Measurements from ENCODE around the gene CFAP47.
"Not testable (repeated sequence)": the region's sequence is repeated elsewhere in the genome, so short reads cannot be mapped to it uniquely, and the experiment has no call there.

CFAP47 gene

DNA sequence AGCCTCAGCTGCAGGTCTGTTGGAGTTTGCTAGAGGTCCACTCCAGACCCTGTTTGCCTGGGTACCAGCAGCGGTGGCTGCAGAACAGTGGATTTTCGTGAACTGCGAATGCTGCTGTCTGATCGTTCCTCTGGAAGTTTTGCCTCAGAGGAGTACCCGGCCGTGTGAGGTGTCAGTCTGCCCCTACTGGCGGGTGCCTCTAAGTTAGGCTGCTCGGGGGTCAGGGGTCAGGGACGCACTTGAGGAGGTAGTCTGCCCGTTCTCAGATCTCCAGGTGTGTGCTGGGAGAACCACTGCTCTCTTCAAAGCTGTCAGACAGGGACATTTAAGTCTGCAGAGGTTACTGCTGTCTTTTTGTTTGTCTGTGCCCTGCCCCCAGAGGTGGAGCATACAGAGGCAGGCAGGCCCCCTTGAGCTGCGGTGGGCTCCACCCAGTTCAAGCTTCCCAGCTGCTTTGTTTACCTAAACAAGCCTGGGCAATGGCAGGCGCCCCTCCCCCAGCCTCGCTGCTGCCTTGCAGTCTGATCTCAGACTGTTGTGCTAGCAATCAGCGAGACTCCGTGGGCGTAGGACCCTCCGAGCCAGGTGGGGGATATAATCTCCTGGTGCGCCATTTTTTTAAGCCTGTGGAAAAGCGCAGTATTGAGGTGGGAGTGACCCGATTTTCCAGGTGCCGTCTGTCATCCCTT lies 315.4 kb downstream of the CFAP47 start:
- DNase-seq (ENCODE audit: insufficient read length, low spot score); FAIRE-seq: not testable (repeated sequence)

DNA sequence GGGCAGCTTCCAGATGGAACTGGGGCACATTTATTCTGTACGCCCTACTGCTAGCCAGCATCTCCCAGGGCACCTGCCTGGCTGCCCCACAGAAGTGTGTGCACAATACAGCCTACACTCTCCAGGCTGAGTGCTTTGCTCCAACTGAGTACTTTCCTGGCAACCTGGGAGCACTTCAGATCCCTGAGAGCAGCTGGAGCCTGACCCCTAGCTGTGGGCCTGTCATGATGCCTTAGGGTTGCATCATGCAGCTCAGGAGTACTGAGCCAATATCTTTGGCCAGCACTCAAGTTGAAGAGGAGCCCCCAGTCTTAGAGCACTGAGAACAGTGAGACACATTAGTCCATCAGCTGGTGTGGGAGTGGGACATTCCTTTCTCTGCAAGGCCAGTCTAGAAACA lies 321.9 kb downstream of the CFAP47 start:
- DNase-seq (ENCODE audit: insufficient read length, low spot score) (no peak), FAIRE-seq (no peak)

GRCh38 chrX:36266155-36266554 lies 346.6 kb downstream of the CFAP47 start:
- no peak for DNase-seq (ENCODE audit: insufficient read length, low spot score)
- FAIRE-seq = no peak

DNA sequence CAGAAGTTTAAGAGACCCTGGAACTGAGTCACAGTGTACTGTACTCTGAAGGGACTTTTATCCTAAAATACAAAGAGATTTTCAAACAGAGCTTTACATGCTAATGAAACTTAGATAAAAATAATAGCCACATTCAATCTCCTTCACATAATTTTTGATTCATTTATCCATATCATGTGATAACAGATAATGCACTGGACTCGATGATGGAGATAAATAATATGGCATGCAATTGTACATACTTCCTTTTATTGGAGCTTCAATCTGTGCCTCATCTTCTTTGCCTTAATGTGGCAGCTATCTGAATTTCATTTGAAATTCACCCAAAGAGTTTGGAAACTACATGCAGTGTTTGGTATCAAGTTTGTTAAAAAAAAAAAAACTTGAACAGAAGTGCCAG lies 390.6 kb downstream of the CFAP47 start:
- DNase-seq (ENCODE audit: insufficient read length, low spot score) (no peak), FAIRE-seq (no peak)

DNA sequence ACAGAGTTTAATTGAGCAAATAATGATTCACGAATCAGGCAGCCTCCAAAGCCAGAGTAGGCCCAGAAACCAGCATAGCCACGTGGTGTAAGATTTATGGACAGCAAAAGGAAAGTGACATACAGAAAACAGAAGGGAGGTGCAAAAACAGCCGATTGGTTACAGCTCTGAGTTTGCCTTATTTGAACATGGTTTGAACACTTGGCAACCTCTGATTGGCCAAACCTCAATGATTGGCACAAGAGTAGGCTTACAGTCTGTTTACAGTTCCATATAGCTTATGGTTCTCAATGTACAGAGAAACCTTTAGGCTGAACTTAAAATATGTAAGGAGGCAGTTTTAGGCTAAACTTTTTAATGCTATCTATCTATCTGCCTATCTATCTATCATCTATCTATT lies 394.8 kb downstream of the CFAP47 start:
- no peak for FAIRE-seq
- DNase-seq (ENCODE audit: insufficient read length, low spot score) = no peak

DNA sequence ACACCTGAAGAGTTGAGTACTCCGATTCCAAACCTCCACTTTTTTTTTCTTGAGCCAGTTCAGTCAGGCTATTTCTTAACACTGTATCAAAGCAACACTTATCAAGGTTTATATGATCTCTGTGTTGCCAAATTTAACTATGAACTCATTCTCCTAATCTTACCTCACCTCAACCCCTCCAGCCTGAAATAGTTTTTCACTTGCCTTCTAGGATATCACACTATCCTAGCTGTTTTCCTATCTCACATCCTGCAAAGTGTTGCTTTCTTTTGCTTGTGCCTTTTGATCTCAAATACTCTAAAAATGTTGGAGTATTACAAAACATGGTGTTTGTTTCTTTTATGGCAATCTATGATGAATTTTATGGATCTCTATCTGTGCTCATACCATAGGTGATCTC lies 415.0 kb downstream of the CFAP47 start:
- DNase-seq (ENCODE audit: insufficient read length, low spot score) (no peak), FAIRE-seq (no peak)

- no peak for FAIRE-seq
- DNase-seq (ENCODE audit: insufficient read length, low spot score) = no peak
Observed at GRCh38 chrX:36336751-36337150, 417.2 kb downstream of the CFAP47 start.

GRCh38 chrX:36344301-36344700 lies 424.8 kb downstream of the CFAP47 start:
- DNase-seq (ENCODE audit: insufficient read length, low spot score) (no peak), FAIRE-seq (no peak)

- no peak for DNase-seq (ENCODE audit: insufficient read length, low spot score)
- FAIRE-seq = no peak
Observed at GRCh38 chrX:36348509-36348908, 429.0 kb downstream of the CFAP47 start.

- no peak for DNase-seq (ENCODE audit: insufficient read length, low spot score)
- FAIRE-seq = no peak
Observed at GRCh38 chrX:36357855-36358254, 438.3 kb downstream of the CFAP47 start.

GRCh38 chrX:36364262-36364661 lies 444.7 kb downstream of the CFAP47 start:
- FAIRE-seq (no peak), DNase-seq (ENCODE audit: insufficient read length, low spot score) (no peak)

- DNase-seq (ENCODE audit: insufficient read length, low spot score) (no peak), FAIRE-seq (no peak)
Observed at GRCh38 chrX:36383495-36383894, 464.0 kb downstream of the CFAP47 start.

DNA sequence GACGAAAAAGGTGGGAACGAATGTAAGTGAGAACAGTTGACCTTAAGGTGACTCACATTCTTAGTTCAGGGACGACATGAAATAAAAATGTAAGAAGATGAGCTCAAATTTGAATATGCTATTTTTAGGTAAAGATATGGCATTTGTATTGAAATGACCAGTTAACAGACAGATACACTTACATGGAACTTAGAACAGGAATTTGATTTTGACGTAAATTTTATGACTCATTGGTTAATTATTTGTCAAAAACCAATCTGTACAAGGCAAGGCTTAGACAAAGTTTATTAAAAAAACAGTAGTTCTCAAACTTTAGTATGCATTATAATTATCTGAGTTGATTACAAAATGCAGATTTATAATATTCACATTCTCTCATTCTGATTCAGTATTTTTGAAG lies 469.4 kb downstream of the CFAP47 start:
- FAIRE-seq (no peak), DNase-seq (ENCODE audit: insufficient read length, low spot score) (no peak)

DNA sequence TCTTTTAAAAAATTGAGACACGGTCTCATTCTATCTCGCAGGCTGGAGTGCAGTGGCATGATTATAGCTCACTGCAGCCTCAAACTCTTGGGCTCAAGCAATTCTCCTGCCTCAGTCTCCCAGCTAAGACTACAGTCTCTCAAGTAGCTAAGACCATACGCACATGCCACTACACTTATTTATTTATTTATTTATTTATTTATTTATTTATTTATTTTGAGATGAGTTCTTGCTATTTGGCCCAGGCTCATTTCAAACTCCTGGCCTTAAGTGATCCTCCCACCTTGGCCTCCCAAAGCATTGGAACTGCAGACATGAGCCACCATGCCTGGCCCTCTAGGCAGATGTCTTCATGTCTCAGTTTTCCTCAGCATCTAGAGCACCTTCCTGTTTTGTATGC lies 482.2 kb downstream of the CFAP47 start:
- no peak for FAIRE-seq

GRCh38 chrX:36407836-36408235 lies 488.3 kb downstream of the CFAP47 start:
- DNase-seq (ENCODE audit: insufficient read length, low spot score) = no peak
- no peak for FAIRE-seq

More for the DNA sequence above, 482.2 kb downstream of the CFAP47 start:
- no peak for DNase-seq (ENCODE audit: insufficient read length, low spot score)

DNA sequence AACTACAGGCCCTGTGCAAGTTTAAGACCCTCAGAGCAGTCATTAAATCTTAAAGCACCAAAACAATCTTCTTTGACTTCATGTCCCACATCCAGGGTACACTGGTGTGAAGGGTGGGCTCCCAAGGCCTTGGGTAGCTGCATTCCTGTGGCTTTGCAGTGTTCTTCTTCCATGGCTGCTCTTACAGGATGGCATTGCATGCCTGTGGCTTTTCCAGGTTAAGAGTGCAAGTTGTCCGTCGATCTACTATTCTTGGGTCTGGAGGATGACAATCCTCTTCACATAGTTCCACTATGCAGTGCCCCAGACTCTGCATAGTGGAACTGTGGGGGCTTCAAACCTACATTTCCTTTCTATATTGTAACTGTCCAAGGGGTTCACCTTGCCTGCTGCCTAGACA lies 494.5 kb downstream of the CFAP47 start:
- no peak for FAIRE-seq

GRCh38 chrX:36422368-36422767 lies 502.8 kb downstream of the CFAP47 start:
- FAIRE-seq (no peak), DNase-seq (ENCODE audit: insufficient read length, low spot score) (no peak)

More for the DNA sequence above, 494.5 kb downstream of the CFAP47 start:
- DNase-seq (ENCODE audit: insufficient read length, low spot score) = no peak

DNA sequence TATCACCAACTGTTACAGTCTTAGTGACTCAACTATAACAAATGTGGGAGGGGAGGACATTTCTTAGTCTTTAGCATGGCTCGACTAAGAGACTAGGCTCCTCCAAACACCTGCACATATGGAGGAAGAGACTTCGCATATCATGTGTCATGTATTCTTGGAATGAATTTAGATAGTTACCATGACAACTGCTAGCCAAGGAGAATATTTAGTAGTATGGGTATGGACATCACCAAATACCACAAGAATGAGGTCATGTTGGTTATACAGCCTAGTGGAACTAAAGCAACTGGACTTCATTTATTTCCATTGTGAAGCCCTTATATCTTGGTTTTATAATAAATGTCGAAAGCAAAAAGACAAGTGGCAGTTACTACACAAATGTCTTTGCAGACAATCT lies 512.3 kb downstream of the CFAP47 start:
- DNase-seq (ENCODE audit: insufficient read length, low spot score) = no peak
- FAIRE-seq = no peak

GRCh38 chrX:36434522-36434921 lies 515.0 kb downstream of the CFAP47 start:
- no peak for FAIRE-seq
- no peak for DNase-seq (ENCODE audit: insufficient read length, low spot score)
